Body of pancreas (tissue), 4 donors: Measurements from ENCODE around the gene CFAP77. TPM values are rescaled to one million over a fixed set of nuclear protein-coding genes. Genes with fewer than 3 reads are reported as not detected.

Experiments
- ATAC-seq: fragments of 150-250 bp; one replicate; pipeline ENCODE4 v1.9.1; 2016
- DNase-seq, 4 donors: peaks; one replicate each; pipeline ENCODE4 v3.0.0-alpha.2; 2019
- H3K27ac ChIP-seq, 4 donors: fragments of 200-600 bp; sonication (generic); 1 replicate in 3 of 4; 2 replicates in 1 of 4; pipeline versions ENCODE4 v1.5.1 to v1.6.1; 2016 to 2019; ENCODE audit warnings: mild to moderate bottlenecking in 1 of 4, mixed read lengths in 1 of 4, moderate library complexity in 1 of 4
- H3K27me3 ChIP-seq, 2 donors: fragments of 200-600 bp; sonication (generic); one replicate each; pipeline ENCODE4 v1.6.0; 2016; ENCODE audit warnings: mild to moderate bottlenecking in 1 of 2
- H3K36me3 ChIP-seq, 2 donors: fragments of 200-600 bp; sonication (generic); replicated peaks in 1 of 2; 2 replicates each; pipeline ENCODE4 v1.5.1; 2016; ENCODE audit warnings: low read depth in 2 of 2; ENCODE audit not compliant: insufficient read depth in 1 of 2
- H3K4me1 ChIP-seq: fragments of 200-600 bp; sonication (generic); one replicate; pipeline ENCODE4 v1.6.0; 2016
- H3K4me3 ChIP-seq, 2 donors: fragments of 200-600 bp; sonication (generic); 1 replicate in 1 of 2; 2 replicates in 1 of 2; pipeline ENCODE4 v1.5.1; 2016 to 2019
- H3K9me3 ChIP-seq, 3 donors: fragments of 200-600 bp; sonication (generic); 1 replicate in 2 of 3; 2 replicates in 1 of 3; pipeline ENCODE4 v1.5.1; 2016
- POLR2A ChIP-seq, 3 donors: fragments of 450-650 bp; IDR thresholded peaks; one replicate each; pipeline ENCODE4 v1.6.1; 2016; ENCODE audit warnings: antibody characterized with exemption in 3 of 3, mild to moderate bottlenecking in 2 of 3
- WGBS, 2 donors: methylation state at CpG; one replicate each; pipeline ENCODE4 v1.1.5; 2017; 5-methylcytosine and 5-hydroxymethylcytosine counted together
- intact Hi-C: fragments of 100-400 bp; cut with DNase I; formaldehyde crosslinking; loops from one replicate; pipeline ENCODE4 v1.15.1; 2023
- total RNA-seq, 2 donors: library from RNA; depleted of rRNA; stranded (reverse); fragments of >200 nt; gene quantifications; one replicate each; pipeline ENCODE4 v1.1.0, GENCODE V29; 2016
- TF ChIP-seq, protein P1 (sequence below), 7 experiments: fragments of 450-650 bp in 4 of 7; fragments of 200-600 bp in 3 of 7; sonication (generic) in 3 of 7; IDR thresholded peaks; one replicate each; pipeline ENCODE4 v1.5.1; 2016 to 2019; ENCODE audit warnings: antibody characterized with exemption in 7 of 7

CFAP77 gene
- total RNA-seq, 2 donors from 2014 or later, result not detected

DNA sequence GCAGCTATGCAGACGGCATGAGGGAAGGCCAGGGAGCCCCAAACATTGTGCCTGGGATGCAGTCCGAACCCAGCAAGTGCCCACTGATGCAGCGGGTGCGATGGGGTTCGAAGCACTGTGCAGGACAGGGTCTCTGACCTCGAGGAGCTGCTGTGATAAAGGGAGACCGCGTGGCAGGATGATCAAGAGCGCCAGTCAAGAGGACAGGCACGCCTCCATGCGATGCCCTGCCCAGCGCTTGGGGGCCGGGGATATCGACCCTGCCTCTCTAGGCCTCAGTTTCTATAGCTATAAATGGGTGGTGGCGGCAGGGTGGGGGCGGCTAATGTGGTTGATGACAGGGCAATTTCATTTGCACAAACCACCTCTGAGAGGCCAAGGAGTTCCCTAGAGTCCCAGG, 87.7 kb downstream of the CFAP77 start:
- DNase-seq, result no peak
- peaks cover 0 to 4% of the 10 kb centered on the region in 2 donors for H3K27me3 ChIP-seq
- TF ChIP-seq, protein P1, sequence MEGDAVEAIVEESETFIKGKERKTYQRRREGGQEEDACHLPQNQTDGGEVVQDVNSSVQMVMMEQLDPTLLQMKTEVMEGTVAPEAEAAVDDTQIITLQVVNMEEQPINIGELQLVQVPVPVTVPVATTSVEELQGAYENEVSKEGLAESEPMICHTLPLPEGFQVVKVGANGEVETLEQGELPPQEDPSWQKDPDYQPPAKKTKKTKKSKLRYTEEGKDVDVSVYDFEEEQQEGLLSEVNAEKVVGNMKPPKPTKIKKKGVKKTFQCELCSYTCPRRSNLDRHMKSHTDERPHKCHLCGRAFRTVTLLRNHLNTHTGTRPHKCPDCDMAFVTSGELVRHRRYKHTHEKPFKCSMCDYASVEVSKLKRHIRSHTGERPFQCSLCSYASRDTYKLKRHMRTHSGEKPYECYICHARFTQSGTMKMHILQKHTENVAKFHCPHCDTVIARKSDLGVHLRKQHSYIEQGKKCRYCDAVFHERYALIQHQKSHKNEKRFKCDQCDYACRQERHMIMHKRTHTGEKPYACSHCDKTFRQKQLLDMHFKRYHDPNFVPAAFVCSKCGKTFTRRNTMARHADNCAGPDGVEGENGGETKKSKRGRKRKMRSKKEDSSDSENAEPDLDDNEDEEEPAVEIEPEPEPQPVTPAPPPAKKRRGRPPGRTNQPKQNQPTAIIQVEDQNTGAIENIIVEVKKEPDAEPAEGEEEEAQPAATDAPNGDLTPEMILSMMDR (IDR thresholded peaks at IDR 0.05), result no peak
- no peak for TF ChIP-seq POLR2A (IDR thresholded peaks at IDR 0.05)
- H3K27ac ChIP-seq, result no peak overlapping the region
- 81 to 83% methylated on average over 4 to 16 of the region's 16 CpGs for WGBS, 2 donors
- no peak for ATAC-seq
- no peaks in the 10 kb centered on the region for H3K9me3 ChIP-seq
- intact Hi-C loops, result no loop called here
- no peak overlapping the region for H3K4me3 ChIP-seq
- no peaks in the 10 kb centered on the region for H3K36me3 ChIP-seq
- no peaks in the 10 kb centered on the region for H3K4me1 ChIP-seq

DNA sequence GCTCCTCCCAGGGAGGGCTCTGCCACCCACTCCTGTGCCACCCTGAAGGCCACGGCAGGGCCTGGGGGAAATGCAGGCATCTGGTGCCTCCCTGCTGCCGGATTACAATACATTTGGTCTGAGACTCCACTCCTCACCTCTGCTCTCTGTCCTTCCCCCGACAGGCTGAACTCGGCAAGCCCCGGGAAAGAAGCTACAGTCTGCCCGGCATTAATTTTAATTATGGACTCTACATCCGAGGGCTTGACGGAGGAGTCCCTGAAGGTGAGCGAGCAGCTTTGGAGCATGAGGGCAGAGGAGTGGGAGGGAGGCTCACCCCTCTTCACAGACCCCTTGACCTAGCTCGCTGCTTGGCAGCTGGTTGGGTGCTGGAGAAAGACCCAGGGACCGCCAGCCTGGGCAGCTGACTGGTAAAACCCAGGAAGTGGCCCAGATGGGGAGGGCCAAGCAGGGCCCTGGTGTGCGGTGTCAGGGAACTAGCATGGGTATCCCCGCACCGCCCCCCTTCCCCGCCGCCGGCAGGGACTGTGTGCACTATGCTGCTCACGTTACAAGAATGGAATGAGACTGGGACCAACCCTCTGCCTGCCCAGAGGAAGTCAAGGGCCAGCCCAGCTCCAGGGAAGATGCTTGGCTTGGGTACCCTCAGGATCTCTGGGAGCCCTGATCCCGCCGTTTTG, 88.7 kb downstream of the CFAP77 start:
- Histone ChIP-seq H3K4me3 (no peak overlapping the region), H3K9me3 (no peaks in the 10 kb centered on the region), H3K4me1 (no peaks in the 10 kb centered on the region), H3K27ac (no peak overlapping the region), H3K27me3 (peaks cover 0 to 4% of the 10 kb centered on the region in 2 donors), H3K36me3 (no peaks in the 10 kb centered on the region)
- DNase-seq (no peak), ATAC-seq (no peak)
- TF ChIP-seq, protein P1 (IDR thresholded peaks at IDR 0.05), result no peak
- no peak for TF ChIP-seq POLR2A (IDR thresholded peaks at IDR 0.05)
- intact Hi-C loops, result no loop called here
- 38 to 70% methylated on average over 8 to 20 of the region's 20 CpGs for WGBS, 2 donors

- no peak overlapping the region for H3K4me3 ChIP-seq
- no peak overlapping the region for H3K27ac ChIP-seq
- ATAC-seq (no peak), DNase-seq (no peak)
- 73 to 92% methylated on average over 11 to 19 of the region's 23 CpGs for WGBS, 2 donors
- H3K9me3 ChIP-seq, result no peaks in the 10 kb centered on the region
- H3K4me1 ChIP-seq, result no peaks in the 10 kb centered on the region
- no peaks in the 10 kb centered on the region for H3K27me3 ChIP-seq
- intact Hi-C loops, result no loop called here
- no peaks in the 10 kb centered on the region for H3K36me3 ChIP-seq
- TF ChIP-seq, protein P1 (IDR thresholded peaks at IDR 0.05), result no peak
- TF ChIP-seq POLR2A (IDR thresholded peaks at IDR 0.05), result no peak
Measured at GRCh38 chr9:132499251-132499650, 89.2 kb downstream of the CFAP77 start.

DNA sequence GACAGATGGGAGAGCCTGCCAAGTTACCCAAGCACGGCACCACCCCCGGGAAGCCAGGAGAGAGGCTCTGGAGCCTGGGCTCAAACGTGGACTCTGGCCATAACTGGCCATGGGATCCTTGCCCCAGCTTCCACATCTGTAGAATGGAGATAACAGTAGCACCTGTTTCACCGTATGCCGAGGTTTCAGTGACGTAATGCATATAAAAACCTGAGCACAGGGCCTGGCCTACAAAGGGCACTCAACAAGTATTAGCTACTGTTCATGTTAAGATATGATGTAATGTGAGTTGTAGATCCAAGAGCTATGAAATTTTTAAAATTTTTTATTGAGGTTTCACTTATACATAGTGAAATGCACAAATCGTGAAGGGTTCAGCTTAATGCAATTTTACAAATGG, 90.2 kb downstream of the CFAP77 start:
- H3K27ac ChIP-seq, result no peak overlapping the region
- H3K36me3 ChIP-seq, result no peaks in the 10 kb centered on the region
- intact Hi-C loops, result no loop called here
- TF ChIP-seq, protein P1 (IDR thresholded peaks at IDR 0.05), result no peak
- no peak for TF ChIP-seq POLR2A (IDR thresholded peaks at IDR 0.05)
- no peak for ATAC-seq
- DNase-seq, result no peak
- WGBS, 2 donors, result 65 to 79% methylated on average over 7 of the region's 7 CpGs
- H3K27me3 ChIP-seq, result no peaks in the 10 kb centered on the region
- no peak overlapping the region for H3K4me3 ChIP-seq
- no peaks in the 10 kb centered on the region for H3K9me3 ChIP-seq
- H3K4me1 ChIP-seq, result no peaks in the 10 kb centered on the region

DNA sequence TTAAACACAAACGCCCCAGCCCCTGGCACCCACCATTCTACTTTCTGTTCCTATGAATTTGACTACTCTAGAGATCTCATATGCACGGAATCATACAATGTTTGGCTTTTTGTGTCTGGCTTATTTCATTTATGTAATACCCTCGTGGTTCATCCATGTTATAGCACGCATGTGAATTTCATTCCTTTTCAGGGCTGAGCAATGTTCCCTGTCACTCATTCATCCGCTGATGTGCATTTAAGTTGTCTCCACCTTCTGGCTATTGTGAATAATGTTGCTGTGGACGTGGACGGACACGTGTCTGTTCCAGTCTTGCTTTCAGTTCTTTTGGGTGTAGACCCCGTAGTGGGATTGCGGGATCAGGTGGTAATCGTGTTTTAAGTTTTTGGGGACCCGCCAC, 92.5 kb downstream of the CFAP77 start:
- H3K4me3 ChIP-seq, result no peak overlapping the region
- WGBS, 2 donors, result 77 to 78% methylated on average over 12 of the region's 12 CpGs
- no peaks in the 10 kb centered on the region for H3K27me3 ChIP-seq
- DNase-seq (no peak), ATAC-seq (no peak)
- no peaks in the 10 kb centered on the region for H3K9me3 ChIP-seq
- no peaks in the 10 kb centered on the region for H3K4me1 ChIP-seq
- intact Hi-C loops, result no loop called here
- no peaks in the 10 kb centered on the region for H3K36me3 ChIP-seq
- TF ChIP-seq POLR2A (IDR thresholded peaks at IDR 0.05), result no peak
- TF ChIP-seq, protein P1 (IDR thresholded peaks at IDR 0.05), result no peak
- no peak overlapping the region for H3K27ac ChIP-seq
